ENCODE data around the gene TMEM207. TPM values are rescaled to one million over a fixed set of nuclear protein-coding genes. Genes with fewer than 3 reads are reported as not detected.
A peak's percentile ranks its signal among the peaks of the same experiment; 100 is the strongest.

The TMEM207 gene
- total and polyA plus RNA-seq, 11 donors = not detected

GRCh38 chr3:190387578-190388213 is 62.0 kb downstream of the TMEM207 start, which contains the start of gene CLDN16:
TSS of gene CLDN16 (plus strand) at chr3:190388163. CDS start at chr3:190388330, 167 bp downstream.
- TF ChIP-seq POLR2A (IDR thresholded peaks at IDR 0.05) = no peak
- no peak for DNase-seq
- Histone ChIP-seq H3K27ac (no peak within 1 kb of the TSS), H3K9me3 (no peaks in the 10 kb centered on the region), H3K27me3 (no peaks in the 10 kb centered on the region), H3K4me1 (no peaks in the 10 kb centered on the region), H3K36me3 (no peaks in the 10 kb centered on the region), H3K4me3 (no peak within 1 kb of the TSS)
- no peak for ATAC-seq
- WGBS, 4 donors = 78 to 84% (median 81%) methylated on average over 12 of the region's 12 CpGs
- intact Hi-C loops (cut with DNase I) = loop anchor here in 2 of 10 donors (5.0 to 10.0 kb wide), 2 partner anchors 307 to 310 kb away; no protein-coding TSS in a partner anchor

DNA sequence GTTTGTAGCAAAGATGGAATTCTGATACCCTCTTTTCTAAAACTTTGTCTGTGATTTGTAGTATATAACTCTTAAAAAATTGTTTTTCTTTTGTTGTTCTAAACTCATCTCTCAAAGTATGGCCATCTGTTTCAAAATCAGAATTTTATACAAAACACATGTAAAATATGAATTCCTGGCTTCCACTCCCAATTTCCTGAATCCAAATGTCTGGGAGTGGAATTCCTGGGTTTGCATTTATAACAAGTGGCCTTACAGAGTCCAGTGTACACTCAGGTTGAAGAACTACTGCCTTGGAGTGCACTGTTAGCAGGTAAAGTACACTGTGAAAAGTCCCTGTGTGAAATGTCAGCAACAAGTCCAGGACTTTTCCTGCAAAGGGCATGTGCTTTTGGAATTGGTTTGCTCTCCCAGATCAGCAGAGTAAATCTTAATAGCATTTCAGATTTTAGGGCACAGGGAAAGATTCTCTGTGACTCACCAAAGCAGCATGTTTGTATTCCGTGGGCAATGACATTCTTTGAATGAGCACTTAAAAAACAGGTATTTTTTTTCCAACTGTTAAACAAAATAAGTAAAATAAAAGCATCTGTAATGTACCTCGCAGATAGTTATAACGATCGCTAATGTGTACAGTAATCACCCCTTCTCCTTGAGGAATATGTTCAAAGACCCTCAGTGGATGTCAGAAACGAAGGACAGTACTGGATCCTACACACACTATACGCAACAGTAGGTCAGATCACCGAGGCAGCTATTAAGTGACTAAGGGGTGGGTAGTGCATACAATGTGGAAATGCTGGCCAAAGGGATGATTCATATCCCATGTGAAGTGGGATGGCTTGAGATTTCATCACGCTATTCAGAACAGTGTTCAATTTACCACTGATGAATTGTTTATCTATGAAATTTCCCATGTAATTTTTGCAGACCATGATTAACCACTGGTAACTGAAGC is 63.7 kb downstream of the TMEM207 start:
- no peak overlapping the region for H3K27ac ChIP-seq
- 68 to 75% (median 72%) methylated on average over 8 of the region's 8 CpGs for WGBS, 4 donors
- intact Hi-C loops (cut with DNase I) = loop anchor here in 2 of 10 donors (5.0 to 10.0 kb wide), 2 partner anchors 309 to 311 kb away; no protein-coding TSS in a partner anchor
- no peaks in the 10 kb centered on the region for H3K4me1 ChIP-seq
- no peaks in the 10 kb centered on the region for H3K36me3 ChIP-seq
- ATAC-seq (peak in 2 of 4 donors; percentile 36 to 56), DNase-seq (no peak)
- no peak for TF ChIP-seq POLR2A (IDR thresholded peaks at IDR 0.05)
- TF ChIP-seq, protein P1, sequence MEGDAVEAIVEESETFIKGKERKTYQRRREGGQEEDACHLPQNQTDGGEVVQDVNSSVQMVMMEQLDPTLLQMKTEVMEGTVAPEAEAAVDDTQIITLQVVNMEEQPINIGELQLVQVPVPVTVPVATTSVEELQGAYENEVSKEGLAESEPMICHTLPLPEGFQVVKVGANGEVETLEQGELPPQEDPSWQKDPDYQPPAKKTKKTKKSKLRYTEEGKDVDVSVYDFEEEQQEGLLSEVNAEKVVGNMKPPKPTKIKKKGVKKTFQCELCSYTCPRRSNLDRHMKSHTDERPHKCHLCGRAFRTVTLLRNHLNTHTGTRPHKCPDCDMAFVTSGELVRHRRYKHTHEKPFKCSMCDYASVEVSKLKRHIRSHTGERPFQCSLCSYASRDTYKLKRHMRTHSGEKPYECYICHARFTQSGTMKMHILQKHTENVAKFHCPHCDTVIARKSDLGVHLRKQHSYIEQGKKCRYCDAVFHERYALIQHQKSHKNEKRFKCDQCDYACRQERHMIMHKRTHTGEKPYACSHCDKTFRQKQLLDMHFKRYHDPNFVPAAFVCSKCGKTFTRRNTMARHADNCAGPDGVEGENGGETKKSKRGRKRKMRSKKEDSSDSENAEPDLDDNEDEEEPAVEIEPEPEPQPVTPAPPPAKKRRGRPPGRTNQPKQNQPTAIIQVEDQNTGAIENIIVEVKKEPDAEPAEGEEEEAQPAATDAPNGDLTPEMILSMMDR (IDR thresholded peaks at IDR 0.05) = no peak
- H3K27me3 ChIP-seq = no peaks in the 10 kb centered on the region
- H3K9me3 ChIP-seq = no peaks in the 10 kb centered on the region
- no peak overlapping the region for H3K4me3 ChIP-seq

DNA sequence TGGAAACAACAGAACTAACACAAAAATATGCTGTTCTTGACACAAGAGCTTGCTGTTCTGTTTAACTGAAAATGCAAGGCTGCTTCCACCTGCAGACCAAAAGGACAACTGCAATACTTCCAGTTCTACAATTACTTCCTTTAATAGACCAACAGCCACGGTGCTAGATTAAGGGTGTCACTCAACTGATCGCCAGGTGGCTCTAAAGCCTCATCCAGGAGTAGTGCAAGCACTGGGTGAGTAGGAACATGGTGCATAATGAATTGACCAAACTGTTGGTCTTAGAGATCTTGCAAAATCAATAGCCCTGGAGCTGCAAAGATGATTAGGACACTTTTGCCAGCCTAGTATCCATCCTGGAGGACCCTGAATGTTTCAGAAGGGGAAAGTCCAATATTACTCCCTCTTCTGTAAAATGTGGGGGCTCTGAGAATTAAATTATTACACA is 65.4 kb downstream of the TMEM207 start:
- Histone ChIP-seq H3K4me3 (no peak overlapping the region), H3K9me3 (no peaks in the 10 kb centered on the region), H3K27me3 (no peaks in the 10 kb centered on the region), H3K27ac (no peak overlapping the region), H3K36me3 (no peaks in the 10 kb centered on the region), H3K4me1 (no peaks in the 10 kb centered on the region)
- DNase-seq (peak in 4 of 5 donors; percentile 13 to 28 (median 25)), ATAC-seq (peak in 3 of 4 donors; percentile 81 to 90 (median 89))
- intact Hi-C loops (cut with DNase I) = loop anchor here in 2 of 10 donors (5.0 to 10.0 kb wide), 3 partner anchors 57 to 310 kb away; partner anchors contain the start of gene CLDN1 (in 1 of the 2)
- TF ChIP-seq, protein P1 (IDR thresholded peaks at IDR 0.05) = peak; percentile 29 to 66 (median 51)
- TF ChIP-seq POLR2A (IDR thresholded peaks at IDR 0.05) = no peak
- 13 to 27% (median 17%) methylated on average over 2 of the region's 2 CpGs for WGBS, 4 donors

DNA sequence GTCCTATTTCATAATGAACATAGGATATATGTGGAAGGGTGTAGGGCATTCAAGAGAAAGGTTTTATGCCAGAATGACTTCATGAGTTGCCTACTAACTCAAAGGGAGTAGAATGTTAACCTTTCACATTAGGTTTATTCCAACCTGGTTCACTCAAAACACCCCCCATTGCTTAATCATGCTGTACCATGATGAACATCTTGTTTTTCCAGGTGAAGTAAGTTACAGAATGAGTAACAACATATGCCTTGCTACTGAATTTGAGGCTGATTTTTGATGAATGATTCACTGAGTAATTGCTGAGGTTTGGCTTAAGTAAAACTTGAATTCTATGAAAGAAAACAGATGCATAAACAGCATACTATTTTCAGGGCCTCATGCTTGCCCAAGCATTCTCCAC is 67.6 kb downstream of the TMEM207 start:
- Histone ChIP-seq H3K4me1 (no peaks in the 10 kb centered on the region), H3K4me3 (no peak overlapping the region), H3K9me3 (no peaks in the 10 kb centered on the region), H3K36me3 (no peaks in the 10 kb centered on the region), H3K27ac (no peak overlapping the region), H3K27me3 (no peaks in the 10 kb centered on the region)
- ATAC-seq = no peak
- intact Hi-C loops (cut with DNase I) = loop anchor here in 2 of 10 donors (2.0 to 10.0 kb wide), 4 partner anchors 55 to 415 kb away; partner anchors contain the start of gene CLDN1 (in 1 of the 2)
- DNase-seq = no peak
- TF ChIP-seq, protein P1 (IDR thresholded peaks at IDR 0.05) = no peak
- no peak for TF ChIP-seq POLR2A (IDR thresholded peaks at IDR 0.05)
